DLD1 (cell line): ENCODE results near the gene PTPN13.

Experiments
- in situ Hi-C: cut with HindIII; loops from 2 replicates; pipeline ENCODE4 v1.10.0; 2017; ENCODE audit warnings: low sequenced_read_pairs

The PTPN13 gene

GRCh38 chr4:86815653-86816052, 221.5 kb downstream of the PTPN13 start:
- in situ Hi-C loops = no loop called here

- in situ Hi-C loops = no loop called here
These were observed 222.6 kb downstream of the PTPN13 start for GRCh38 chr4:86816501-86817273.

GRCh38 chr4:86818211-86818610, 224.1 kb downstream of the PTPN13 start:
- in situ Hi-C loops = no loop called here

GRCh38 chr4:86818841-86819240, 224.7 kb downstream of the PTPN13 start:
- in situ Hi-C loops = no loop called here

- in situ Hi-C loops = no loop called here
These were observed 225.4 kb downstream of the PTPN13 start for GRCh38 chr4:86819561-86819960.

GRCh38 chr4:86821151-86821550, 227.0 kb downstream of the PTPN13 start:
- in situ Hi-C loops = no loop called here

- in situ Hi-C loops = no loop called here
These were observed 228.0 kb downstream of the PTPN13 start for GRCh38 chr4:86822136-86822535.

GRCh38 chr4:86825511-86825910, 231.4 kb downstream of the PTPN13 start:
- in situ Hi-C loops = no loop called here

- in situ Hi-C loops = no loop called here
These were observed 237.4 kb downstream of the PTPN13 start for GRCh38 chr4:86831262-86832130.

GRCh38 chr4:86833615-86834014, 239.5 kb downstream of the PTPN13 start:
- in situ Hi-C loops = no loop called here

- in situ Hi-C loops = no loop called here
These were observed 240.8 kb downstream of the PTPN13 start for GRCh38 chr4:86834901-86835300.

- in situ Hi-C loops = no loop called here
These were observed 241.6 kb downstream of the PTPN13 start for GRCh38 chr4:86835677-86836076.

GRCh38 chr4:86837691-86838503, 243.8 kb downstream of the PTPN13 start:
- in situ Hi-C loops = no loop called here

GRCh38 chr4:86840858-86841257, 246.7 kb downstream of the PTPN13 start:
- in situ Hi-C loops = no loop called here

- in situ Hi-C loops = no loop called here
These were observed 247.2 kb downstream of the PTPN13 start for GRCh38 chr4:86841309-86841708.

GRCh38 chr4:86845593-86845992, 251.5 kb downstream of the PTPN13 start:
- in situ Hi-C loops = no loop called here

GRCh38 chr4:86846921-86847320, 252.8 kb downstream of the PTPN13 start:
- in situ Hi-C loops = no loop called here

GRCh38 chr4:86847571-86847970, 253.5 kb downstream of the PTPN13 start:
- in situ Hi-C loops = no loop called here

GRCh38 chr4:86848136-86848535, 254.0 kb downstream of the PTPN13 start:
- in situ Hi-C loops = no loop called here

GRCh38 chr4:86848732-86849619, 254.9 kb downstream of the PTPN13 start, which contains the start of gene SLC10A6:
TSS of gene SLC10A6 (minus strand) at chr4:86849384. CDS start at chr4:86849115, 269 bp downstream.
- in situ Hi-C loops = no loop called here
